H1 (cell line): ENCODE measurements around the gene UBE2O.

Experiments
- SIN3A ChIP-seq, 2 experiments: IDR thresholded peaks in 1 of 2; conservative IDR thresholded peaks in 1 of 2; 2 replicates each; pipeline ENCODE4 v1.6.1; 2011 to 2012; ENCODE audit warnings: low read length in 2 of 2, improper control_type of control experiment in 1 of 2, low read depth in 1 of 2, mild to moderate bottlenecking in 1 of 2
- USF2 ChIP-seq: IDR thresholded peaks from 2 replicates; pipeline ENCODE4 v1.6.1; 2011; ENCODE audit warnings: low read length, improper control_type of control experiment

GRCh38 chr17:76498876-76499251 lies 45.9 kb upstream of the UBE2O start:
- TF ChIP-seq USF2 (no peak), SIN3A (conservative IDR thresholded peaks at IDR 0.05 in 1 of 2, IDR thresholded peaks at IDR 0.05 in 1 of 2; ENCODE audit: low read depth in 1 of 2, low read length in 2 of 2) (no peak)
